GM19193 (cell line): ENCODE results near the gene TMEM140.
A peak's percentile ranks its signal among the peaks of the same experiment; 100 is the strongest.

Experiments used
- POLR2A ChIP-seq: IDR thresholded peaks from 4 replicates; pipeline ENCODE4 v1.6.1; 2011; ENCODE audit not compliant: insufficient read depth, insufficient read length; ENCODE audit errors: extremely low read depth

The TMEM140 gene

GRCh38 chr7:135147899-135148721, at the start of gene TMEM140:
TSS of gene TMEM140 (plus strand) at chr7:135148072. CDS start at chr7:135164442, 16,370 bp downstream.
- peak; percentile 73 for TF ChIP-seq POLR2A

GRCh38 chr7:135098391-135098790, 49.5 kb upstream of the TMEM140 start:
- no peak for TF ChIP-seq POLR2A

- TF ChIP-seq POLR2A = no peak
Observed at GRCh38 chr7:135100856-135101255, 47.0 kb upstream of the TMEM140 start.

GRCh38 chr7:135102372-135102771, 45.5 kb upstream of the TMEM140 start:
- no peak for TF ChIP-seq POLR2A

GRCh38 chr7:135109562-135109961, 38.3 kb upstream of the TMEM140 start:
- no peak for TF ChIP-seq POLR2A

GRCh38 chr7:135109976-135110375, 37.9 kb upstream of the TMEM140 start:
- TF ChIP-seq POLR2A = no peak

- no peak for TF ChIP-seq POLR2A
Observed at GRCh38 chr7:135111379-135111778, 36.5 kb upstream of the TMEM140 start.

GRCh38 chr7:135114622-135115021, 33.2 kb upstream of the TMEM140 start:
- no peak for TF ChIP-seq POLR2A

- no peak for TF ChIP-seq POLR2A
Observed at GRCh38 chr7:135117096-135117495, 30.8 kb upstream of the TMEM140 start.

GRCh38 chr7:135121868-135122267, 26.0 kb upstream of the TMEM140 start:
- no peak for TF ChIP-seq POLR2A

GRCh38 chr7:135128931-135129330, 18.9 kb upstream of the TMEM140 start:
- no peak for TF ChIP-seq POLR2A

GRCh38 chr7:135129579-135129978, 18.3 kb upstream of the TMEM140 start:
- no peak for TF ChIP-seq POLR2A

- no peak for TF ChIP-seq POLR2A
Observed at GRCh38 chr7:135143885-135144668, 3.8 kb upstream of the TMEM140 start.

GRCh38 chr7:135147341-135147898, 452 bp upstream of the TMEM140 start:
- TF ChIP-seq POLR2A = no peak

GRCh38 chr7:135150072-135150782, 2.4 kb downstream of the TMEM140 start:
- TF ChIP-seq POLR2A = no peak
